HCT116 (cell line): ENCODE results near the gene ZNF492. TPM values are rescaled to one million over a fixed set of nuclear protein-coding genes. Genes with fewer than 3 reads are reported as not detected.

Source experiments
- ATAC-seq: fragments of 200-7000 bp; cut with Tn5 transposase; 2 replicates; pipeline ENCODE4 v1.9.1; 2020; ENCODE audit warnings: mild to moderate bottlenecking, moderate library complexity
- BruUV-seq: library from RNA; stranded (reverse); fragments of 400-500 nt; replicated peaks from 2 replicates; lab custom pipeline; 2021; lab: Mats Ljungman, UMichigan
- CTCF ChIA-PET: fragments of 300-600 bp; sonication (Branson Sonifier 250); formaldehyde crosslinking; loops from one replicate; lab custom pipeline; 2021; ENCODE audit warnings: antibody characterized with exemption; lab: Charles Lee
- POLR2A ChIA-PET: fragments of 300-600, 350-600 bp; sonication (Branson Sonifier 250); formaldehyde crosslinking; loops from one replicate; lab custom pipeline; 2021; ENCODE audit warnings: antibody characterized with exemption; lab: Charles Lee
- RAD21 ChIA-PET, 2 experiments: fragments of 300-600 bp; sonication (Branson Sonifier 250); formaldehyde crosslinking; loops; one replicate each; lab custom pipeline; 2023; ENCODE audit warnings: low total read pairs in 2 of 2; ENCODE audit not compliant: uncharacterized antibody in 2 of 2, unreplicated experiment in 2 of 2, low non-redundant PET in 1 of 2; lab: Charles Lee
- DNase-seq: peaks from one replicate; pipeline ENCODE4 v3.0.0-alpha.2; 2010; ENCODE audit warnings: low read depth, low spot score
- H2AFZ ChIP-seq: fragments of 200-600 bp; shearing (Covaris generic), sonication (generic); 2 replicates; pipeline ENCODE4 v1.6.1; 2017; ENCODE audit warnings: low read depth, mixed run types, mixed read lengths, antibody characterized with exemption, low read length; ENCODE audit not compliant: poor library complexity, severe bottlenecking
- H3K27ac ChIP-seq: 2 replicates; pipeline ENCODE4 v1.5.1; 2012; ENCODE audit warnings: low read depth, low read length
- H3K27me3 ChIP-seq: fragments of 200-600 bp; sonication (generic); 2 replicates; pipeline ENCODE4 v1.6.1; 2016; ENCODE audit warnings: mixed run types, low read length, mixed read lengths; ENCODE audit not compliant: insufficient read depth
- H3K36me3 ChIP-seq, 2 experiments: fragments of 200-500 bp in 1 of 2; fragments of 200-600 bp in 1 of 2; sonication (Bioruptor generic) in 1 of 2; sonication (generic) in 1 of 2; 2 replicates each; pipeline versions ENCODE4 v1.5.1 to v1.6.1; 2014 to 2016; ENCODE audit warnings: low read length in 2 of 2, inconsistent platforms in 1 of 2, mixed read lengths in 1 of 2, mixed run types in 1 of 2; ENCODE audit not compliant: insufficient read depth in 2 of 2, control insufficient read depth in 1 of 2
- H3K4me1 ChIP-seq, 2 experiments: fragments of 200-600 bp in 1 of 2; sonication (generic) in 1 of 2; 2 replicates each; pipeline versions ENCODE4 v1.5.1 to v1.6.1; 2012 to 2017; ENCODE audit warnings: low read length in 2 of 2, inconsistent platforms in 1 of 2, mild to moderate bottlenecking in 1 of 2, mixed read lengths in 1 of 2, mixed run types in 1 of 2, moderate library complexity in 1 of 2; ENCODE audit not compliant: insufficient read depth in 2 of 2, control insufficient read depth in 1 of 2
- H3K4me2 ChIP-seq: fragments of 200-600 bp; sonication (generic); 2 replicates; pipeline ENCODE4 v1.6.1; 2017; ENCODE audit warnings: mixed run types, low read length, mixed read lengths
- H3K4me3 ChIP-seq, 2 experiments: fragments of 200-600 bp in 1 of 2; sonication (generic) in 1 of 2; replicated peaks in 1 of 2; 2 replicates each; pipeline ENCODE4 v1.5.1; 2011 to 2016; ENCODE audit warnings: low read length in 2 of 2, control low read depth in 1 of 2, low read depth in 1 of 2, mild to moderate bottlenecking in 1 of 2, mixed read lengths in 1 of 2, mixed run types in 1 of 2
- H3K79me2 ChIP-seq: fragments of 200-600 bp; sonication (generic); 2 replicates; pipeline ENCODE4 v1.6.1; 2017; ENCODE audit warnings: mild to moderate bottlenecking, mixed run types, low read length, moderate library complexity, mixed read lengths; ENCODE audit not compliant: insufficient read depth
- H3K9ac ChIP-seq: fragments of 200-600 bp; sonication (generic); 2 replicates; pipeline ENCODE4 v1.6.1; 2016; ENCODE audit warnings: low read length, mixed read lengths
- H3K9me2 ChIP-seq: fragments of 200-600 bp; sonication (generic), shearing (Covaris generic); 2 replicates; pipeline ENCODE4 v1.6.1; 2017; ENCODE audit warnings: mixed run types, mild to moderate bottlenecking, moderate library complexity; ENCODE audit not compliant: insufficient read depth
- H3K9me3 ChIP-seq, 2 experiments: fragments of 200-500 bp in 1 of 2; fragments of 200-600 bp in 1 of 2; sonication (Bioruptor generic) in 1 of 2; sonication (generic) in 1 of 2; 2 replicates each; pipeline ENCODE4 v1.6.1; 2014 to 2017; ENCODE audit warnings: low read length in 2 of 2, mixed read lengths in 2 of 2, inconsistent platforms in 1 of 2, low read depth in 1 of 2, mild to moderate bottlenecking in 1 of 2, mixed run types in 1 of 2, moderate library complexity in 1 of 2; ENCODE audit not compliant: control insufficient read depth in 1 of 2, insufficient read depth in 1 of 2
- H4K20me1 ChIP-seq: fragments of 200-600 bp; sonication (generic), shearing (Covaris generic); 2 replicates; pipeline ENCODE4 v1.6.1; 2017; ENCODE audit warnings: mixed run types, mild to moderate bottlenecking, moderate library complexity; ENCODE audit not compliant: insufficient read depth
- CBX3 ChIP-seq: IDR thresholded peaks from 2 replicates; pipeline ENCODE4 v1.6.1; 2012; ENCODE audit warnings: low read depth
- CEBPB ChIP-seq: IDR thresholded peaks from 2 replicates; pipeline ENCODE4 v1.6.1; 2012; ENCODE audit warnings: low read depth
- EGR1 ChIP-seq: IDR thresholded peaks from 2 replicates; pipeline ENCODE4 v1.6.1; 2012; ENCODE audit warnings: low read depth
- ELF1 ChIP-seq: IDR thresholded peaks from 2 replicates; pipeline ENCODE4 v1.6.1; 2012; ENCODE audit warnings: low read depth, borderline replicate concordance
- EZH2phosphoT487 ChIP-seq: fragments of 200-600 bp; IDR thresholded peaks from 2 replicates; pipeline ENCODE4 v1.6.1; 2018; ENCODE audit warnings: antibody characterized with exemption, borderline replicate concordance
- JUND ChIP-seq: IDR thresholded peaks from 2 replicates; pipeline ENCODE4 v1.6.1; 2012
- SIN3A ChIP-seq: IDR thresholded peaks from 2 replicates; pipeline ENCODE4 v1.6.1; 2012; ENCODE audit warnings: low read depth
- SP1 ChIP-seq: IDR thresholded peaks from 2 replicates; pipeline ENCODE4 v1.6.1; 2012; ENCODE audit warnings: low read depth
- SRF ChIP-seq: IDR thresholded peaks from 2 replicates; pipeline ENCODE4 v1.6.1; 2012; ENCODE audit warnings: low read depth
- TCF7L2 ChIP-seq: IDR thresholded peaks from 2 replicates; pipeline ENCODE4 v1.7.0; 2011; ENCODE audit warnings: borderline replicate concordance, inconsistent platforms; ENCODE audit not compliant: insufficient read depth, insufficient read length; ENCODE audit errors: extremely low read depth
- YY1 ChIP-seq: IDR thresholded peaks from 2 replicates; pipeline ENCODE4 v1.6.1; 2011; ENCODE audit warnings: low read length, low read depth, moderate library complexity, mild to moderate bottlenecking; ENCODE audit not compliant: insufficient replicate concordance; ENCODE audit errors: extremely low read depth
- ZFX ChIP-seq: fragments of 450-650 bp; IDR thresholded peaks from 2 replicates; pipeline ENCODE4 v1.6.1; 2017
- ZNF274 ChIP-seq: fragments of 200-500 bp; sonication (Bioruptor generic); IDR thresholded peaks from 2 replicates; pipeline ENCODE4 v1.6.1; 2014; ENCODE audit warnings: mild to moderate bottlenecking, low read depth, low read length, inconsistent platforms
- intact Hi-C: fragments of 100-400 bp; cut with micrococcal nuclease; formaldehyde crosslinking; loops from 2 replicates; pipeline ENCODE4 v1.10.0; 2022
- total RNA-seq: library from RNA; stranded (reverse); gene quantifications from one replicate; pipeline ENCODE4 v1.2.1, GENCODE V29; 2021; ENCODE audit not compliant: unreplicated experiment
- TF ChIP-seq, protein P1 (sequence below): IDR thresholded peaks from 2 replicates; pipeline ENCODE4 v1.6.1; 2012
- TF ChIP-seq, protein P2 (sequence below): IDR thresholded peaks from 2 replicates; pipeline ENCODE4 v1.6.1; 2011; ENCODE audit warnings: mild to moderate bottlenecking, low read length, moderate library complexity; ENCODE audit not compliant: insufficient replicate concordance; ENCODE audit errors: extremely low read depth

ZNF492 gene
- total RNA-seq, 1 experiment from 2014 or later = not detected

DNA sequence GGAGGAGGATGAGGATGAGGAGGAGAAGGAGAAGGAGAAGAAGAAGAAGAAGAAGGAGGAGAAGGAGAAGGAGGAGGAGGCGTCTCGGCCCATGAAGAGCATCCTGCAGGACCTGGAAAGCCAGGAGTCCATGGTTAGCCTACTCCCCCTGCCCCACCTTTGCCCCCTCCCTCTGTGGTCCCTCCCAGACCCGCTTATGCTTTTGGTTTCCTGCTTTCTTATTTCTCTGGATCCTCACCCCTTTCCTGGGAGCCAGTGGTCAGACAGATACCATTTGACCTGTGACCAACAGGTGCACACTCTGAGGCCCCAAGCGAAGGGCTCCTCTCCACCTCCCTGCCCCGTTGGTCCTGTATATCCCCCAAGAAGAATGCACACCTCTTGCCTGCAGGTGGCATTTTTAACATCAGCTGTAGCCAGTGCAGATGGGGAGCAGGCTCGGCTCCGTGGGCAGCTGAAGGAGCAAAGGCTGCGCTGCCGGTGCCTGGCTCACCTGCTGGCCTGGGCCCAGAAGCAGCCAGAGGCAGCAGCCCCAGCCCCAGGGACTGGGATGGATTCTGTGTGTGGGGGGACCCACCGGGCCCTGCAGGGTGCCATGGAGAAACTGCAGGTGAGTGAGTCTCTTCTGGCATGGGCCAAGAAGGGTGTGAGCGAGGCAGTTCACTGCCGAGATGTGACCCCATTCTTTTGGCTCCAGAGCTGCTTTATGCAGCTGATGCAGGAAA, 32.1 kb upstream of the ZNF492 start:
- POLR2A ChIA-PET = no interaction called here
- H3K36me3 ChIP-seq = no peaks in the 10 kb centered on the region
- ATAC-seq = no peak
- H3K9me3 ChIP-seq = peaks cover 0 to 11% of the 10 kb centered on the region in 2 experiments; a peak in 2 of 4 replicates
- CTCF ChIA-PET = no interaction called here
- H3K9ac ChIP-seq = no peak overlapping the region
- no peaks in the 10 kb centered on the region for H4K20me1 ChIP-seq
- intact Hi-C loops = no loop called here
- H2AFZ ChIP-seq = no peak overlapping the region
- RAD21 ChIA-PET = no interaction called here
- TF ChIP-seq ELF1 (no peak), TCF7L2 (no peak), EZH2phosphoT487 (no peak), JUND (no peak), ZNF274 (no peak), CBX3 (no peak), SIN3A (no peak), CEBPB (no peak), YY1 (no peak), SRF (no peak), SP1 (no peak), EGR1 (no peak), ZFX (no peak)
- TF ChIP-seq, protein P1, sequence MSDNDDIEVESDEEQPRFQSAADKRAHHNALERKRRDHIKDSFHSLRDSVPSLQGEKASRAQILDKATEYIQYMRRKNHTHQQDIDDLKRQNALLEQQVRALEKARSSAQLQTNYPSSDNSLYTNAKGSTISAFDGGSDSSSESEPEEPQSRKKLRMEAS = no peak
- TF ChIP-seq, protein P2, sequence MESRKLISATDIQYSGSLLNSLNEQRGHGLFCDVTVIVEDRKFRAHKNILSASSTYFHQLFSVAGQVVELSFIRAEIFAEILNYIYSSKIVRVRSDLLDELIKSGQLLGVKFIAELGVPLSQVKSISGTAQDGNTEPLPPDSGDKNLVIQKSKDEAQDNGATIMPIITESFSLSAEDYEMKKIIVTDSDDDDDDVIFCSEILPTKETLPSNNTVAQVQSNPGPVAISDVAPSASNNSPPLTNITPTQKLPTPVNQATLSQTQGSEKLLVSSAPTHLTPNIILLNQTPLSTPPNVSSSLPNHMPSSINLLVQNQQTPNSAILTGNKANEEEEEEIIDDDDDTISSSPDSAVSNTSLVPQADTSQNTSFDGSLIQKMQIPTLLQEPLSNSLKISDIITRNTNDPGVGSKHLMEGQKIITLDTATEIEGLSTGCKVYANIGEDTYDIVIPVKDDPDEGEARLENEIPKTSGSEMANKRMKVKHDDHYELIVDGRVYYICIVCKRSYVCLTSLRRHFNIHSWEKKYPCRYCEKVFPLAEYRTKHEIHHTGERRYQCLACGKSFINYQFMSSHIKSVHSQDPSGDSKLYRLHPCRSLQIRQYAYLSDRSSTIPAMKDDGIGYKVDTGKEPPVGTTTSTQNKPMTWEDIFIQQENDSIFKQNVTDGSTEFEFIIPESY = no peak
- no peaks in the 10 kb centered on the region for H3K4me1 ChIP-seq
- no peaks in the 10 kb centered on the region for H3K9me2 ChIP-seq
- H3K27ac ChIP-seq = no peak overlapping the region
- H3K27me3 ChIP-seq = no peaks in the 10 kb centered on the region
- H3K4me3 ChIP-seq = no peak overlapping the region
- H3K4me2 ChIP-seq = no peak overlapping the region
- DNase-seq = no peak
- no TSS peak for BruUV-seq
- H3K79me2 ChIP-seq = no peaks in the 10 kb centered on the region
